ENCODE data around the gene GRAP2.

The GRAP2 gene

GRCh38 chr22:39999144-39999757, 98.4 kb downstream of the GRAP2 start:
- Histone ChIP-seq H3K36me3 (ENCODE audit: control insufficient read depth in 1 of 2, insufficient read depth in 2 of 2, low read length in 2 of 2) (no peaks in the 10 kb centered on the region), H3K27me3 (ENCODE audit: control insufficient read depth in 1 of 2, insufficient read depth in 2 of 2, low read length in 2 of 2) (peaks cover 5 to 7% of the 10 kb centered on the region in 2 donors), H3K9me3 (ENCODE audit: control insufficient read depth in 1 of 2, low read length in 2 of 2) (no peaks in the 10 kb centered on the region), H3K4me3 (ENCODE audit: low read depth in 1 of 2, low read length in 2 of 2) (no peak overlapping the region), H3K9ac (ENCODE audit: low read depth in 1 of 2, low read length in 2 of 2) (no peak overlapping the region), H3K27ac (ENCODE audit: low read depth, low read length) (no peak overlapping the region), H3K4me1 (ENCODE audit: control insufficient read depth in 1 of 2, insufficient read depth in 2 of 2, low read length in 2 of 2) (peaks cover 41 to 49% of the 10 kb centered on the region in 2 donors)

- H3K9ac ChIP-seq (ENCODE audit: low read depth in 1 of 2, low read length in 2 of 2): no peak overlapping the region
- H3K9me3 ChIP-seq (ENCODE audit: control insufficient read depth in 1 of 2, low read length in 2 of 2): no peaks in the 10 kb centered on the region
- no peaks in the 10 kb centered on the region for H3K36me3 ChIP-seq (ENCODE audit: control insufficient read depth in 1 of 2, insufficient read depth in 2 of 2, low read length in 2 of 2)
- no peak overlapping the region for H3K27ac ChIP-seq (ENCODE audit: low read depth, low read length)
- H3K4me3 ChIP-seq (ENCODE audit: low read depth in 1 of 2, low read length in 2 of 2): no peak overlapping the region
- peaks cover 3 to 7% of the 10 kb centered on the region in 2 donors for H3K27me3 ChIP-seq (ENCODE audit: control insufficient read depth in 1 of 2, insufficient read depth in 2 of 2, low read length in 2 of 2)
- H3K4me1 ChIP-seq (ENCODE audit: control insufficient read depth in 1 of 2, insufficient read depth in 2 of 2, low read length in 2 of 2): peaks cover 41 to 47% of the 10 kb centered on the region in 2 donors
Measured at GRCh38 chr22:40000171-40000570, 99.3 kb downstream of the GRAP2 start.

- H3K9me3 ChIP-seq (ENCODE audit: control insufficient read depth in 1 of 2, low read length in 2 of 2): no peaks in the 10 kb centered on the region
- H3K27me3 ChIP-seq (ENCODE audit: control insufficient read depth in 1 of 2, insufficient read depth in 2 of 2, low read length in 2 of 2): peaks cover 3% of the 10 kb centered on the region in 2 donors
- H3K9ac ChIP-seq (ENCODE audit: low read depth in 1 of 2, low read length in 2 of 2): no peak overlapping the region
- no peak overlapping the region for H3K4me3 ChIP-seq (ENCODE audit: low read depth in 1 of 2, low read length in 2 of 2)
- peaks cover 41 to 43% of the 10 kb centered on the region in 2 donors for H3K4me1 ChIP-seq (ENCODE audit: control insufficient read depth in 1 of 2, insufficient read depth in 2 of 2, low read length in 2 of 2)
- no peak overlapping the region for H3K27ac ChIP-seq (ENCODE audit: low read depth, low read length)
- H3K36me3 ChIP-seq (ENCODE audit: control insufficient read depth in 1 of 2, insufficient read depth in 2 of 2, low read length in 2 of 2): no peaks in the 10 kb centered on the region
Measured at GRCh38 chr22:40001106-40001505, 100.2 kb downstream of the GRAP2 start.

GRCh38 chr22:40001800-40002577, 101.1 kb downstream of the GRAP2 start:
- Histone ChIP-seq H3K4me3 (ENCODE audit: low read depth in 1 of 2, low read length in 2 of 2) (no peak overlapping the region), H3K36me3 (ENCODE audit: control insufficient read depth in 1 of 2, insufficient read depth in 2 of 2, low read length in 2 of 2) (no peaks in the 10 kb centered on the region), H3K27ac (ENCODE audit: low read depth, low read length) (no peak overlapping the region), H3K9ac (ENCODE audit: low read depth in 1 of 2, low read length in 2 of 2) (no peak overlapping the region), H3K4me1 (ENCODE audit: control insufficient read depth in 1 of 2, insufficient read depth in 2 of 2, low read length in 2 of 2) (peaks cover 34 to 40% of the 10 kb centered on the region in 2 donors), H3K27me3 (ENCODE audit: control insufficient read depth in 1 of 2, insufficient read depth in 2 of 2, low read length in 2 of 2) (peaks cover 0 to 3% of the 10 kb centered on the region in 2 donors), H3K9me3 (ENCODE audit: control insufficient read depth in 1 of 2, low read length in 2 of 2) (no peaks in the 10 kb centered on the region)

- H3K9ac ChIP-seq (ENCODE audit: low read depth in 1 of 2, low read length in 2 of 2): no peak overlapping the region
- H3K27me3 ChIP-seq (ENCODE audit: control insufficient read depth in 1 of 2, insufficient read depth in 2 of 2, low read length in 2 of 2): no peaks in the 10 kb centered on the region
- H3K36me3 ChIP-seq (ENCODE audit: control insufficient read depth in 1 of 2, insufficient read depth in 2 of 2, low read length in 2 of 2): no peaks in the 10 kb centered on the region
- H3K27ac ChIP-seq (ENCODE audit: low read depth, low read length): no peak overlapping the region
- peaks cover 23 to 29% of the 10 kb centered on the region in 2 donors for H3K4me1 ChIP-seq (ENCODE audit: control insufficient read depth in 1 of 2, insufficient read depth in 2 of 2, low read length in 2 of 2)
- no peak overlapping the region for H3K4me3 ChIP-seq (ENCODE audit: low read depth in 1 of 2, low read length in 2 of 2)
- H3K9me3 ChIP-seq (ENCODE audit: control insufficient read depth in 1 of 2, low read length in 2 of 2): no peaks in the 10 kb centered on the region
Measured at GRCh38 chr22:40002935-40003715, 102.2 kb downstream of the GRAP2 start.

- Histone ChIP-seq H3K36me3 (ENCODE audit: control insufficient read depth in 1 of 2, insufficient read depth in 2 of 2, low read length in 2 of 2) (no peaks in the 10 kb centered on the region), H3K9ac (ENCODE audit: low read depth in 1 of 2, low read length in 2 of 2) (no peak overlapping the region), H3K27ac (ENCODE audit: low read depth, low read length) (no peak overlapping the region), H3K4me3 (ENCODE audit: low read depth in 1 of 2, low read length in 2 of 2) (no peak overlapping the region), H3K27me3 (ENCODE audit: control insufficient read depth in 1 of 2, insufficient read depth in 2 of 2, low read length in 2 of 2) (no peaks in the 10 kb centered on the region), H3K9me3 (ENCODE audit: control insufficient read depth in 1 of 2, low read length in 2 of 2) (no peaks in the 10 kb centered on the region), H3K4me1 (ENCODE audit: control insufficient read depth in 1 of 2, insufficient read depth in 2 of 2, low read length in 2 of 2) (peaks cover 18 to 20% of the 10 kb centered on the region in 2 donors)
Measured at GRCh38 chr22:40004836-40005235, 104.0 kb downstream of the GRAP2 start.

GRCh38 chr22:40006641-40007040, 105.8 kb downstream of the GRAP2 start:
- no peak overlapping the region for H3K27ac ChIP-seq (ENCODE audit: low read depth, low read length)
- H3K9ac ChIP-seq (ENCODE audit: low read depth in 1 of 2, low read length in 2 of 2): no peak overlapping the region
- H3K27me3 ChIP-seq (ENCODE audit: control insufficient read depth in 1 of 2, insufficient read depth in 2 of 2, low read length in 2 of 2): peaks cover 0 to 3% of the 10 kb centered on the region in 2 donors
- peaks cover 21% of the 10 kb centered on the region in 2 donors for H3K4me1 ChIP-seq (ENCODE audit: control insufficient read depth in 1 of 2, insufficient read depth in 2 of 2, low read length in 2 of 2)
- no peaks in the 10 kb centered on the region for H3K9me3 ChIP-seq (ENCODE audit: control insufficient read depth in 1 of 2, low read length in 2 of 2)
- no peaks in the 10 kb centered on the region for H3K36me3 ChIP-seq (ENCODE audit: control insufficient read depth in 1 of 2, insufficient read depth in 2 of 2, low read length in 2 of 2)
- no peak overlapping the region for H3K4me3 ChIP-seq (ENCODE audit: low read depth in 1 of 2, low read length in 2 of 2)

- Histone ChIP-seq H3K4me3 (ENCODE audit: low read depth in 1 of 2, low read length in 2 of 2) (no peak overlapping the region), H3K4me1 (ENCODE audit: control insufficient read depth in 1 of 2, insufficient read depth in 2 of 2, low read length in 2 of 2) (peaks cover 20 to 21% of the 10 kb centered on the region in 2 donors), H3K27ac (ENCODE audit: low read depth, low read length) (no peak overlapping the region), H3K9me3 (ENCODE audit: control insufficient read depth in 1 of 2, low read length in 2 of 2) (no peaks in the 10 kb centered on the region), H3K9ac (ENCODE audit: low read depth in 1 of 2, low read length in 2 of 2) (no peak overlapping the region), H3K27me3 (ENCODE audit: control insufficient read depth in 1 of 2, insufficient read depth in 2 of 2, low read length in 2 of 2) (peaks cover 0 to 3% of the 10 kb centered on the region in 2 donors), H3K36me3 (ENCODE audit: control insufficient read depth in 1 of 2, insufficient read depth in 2 of 2, low read length in 2 of 2) (no peaks in the 10 kb centered on the region)
Measured at GRCh38 chr22:40007853-40008710, 107.2 kb downstream of the GRAP2 start.

GRCh38 chr22:40008726-40009291, 107.9 kb downstream of the GRAP2 start:
- no peak overlapping the region for H3K27ac ChIP-seq (ENCODE audit: low read depth, low read length)
- peaks cover 16 to 21% of the 10 kb centered on the region in 2 donors for H3K4me1 ChIP-seq (ENCODE audit: control insufficient read depth in 1 of 2, insufficient read depth in 2 of 2, low read length in 2 of 2)

More at GRCh38 chr22:40008726-40009291, 107.9 kb downstream of the GRAP2 start:
- H3K4me3 ChIP-seq (ENCODE audit: low read depth in 1 of 2, low read length in 2 of 2): no peak overlapping the region
- no peaks in the 10 kb centered on the region for H3K9me3 ChIP-seq (ENCODE audit: control insufficient read depth in 1 of 2, low read length in 2 of 2)
- H3K9ac ChIP-seq (ENCODE audit: low read depth in 1 of 2, low read length in 2 of 2): no peak overlapping the region
- peaks cover 0 to 3% of the 10 kb centered on the region in 2 donors for H3K27me3 ChIP-seq (ENCODE audit: control insufficient read depth in 1 of 2, insufficient read depth in 2 of 2, low read length in 2 of 2)
- no peaks in the 10 kb centered on the region for H3K36me3 ChIP-seq (ENCODE audit: control insufficient read depth in 1 of 2, insufficient read depth in 2 of 2, low read length in 2 of 2)
